ENCODE results near the gene GPHN. TPM values are rescaled to one million over a fixed set of nuclear protein-coding genes. Genes with fewer than 3 reads are reported as not detected.

Gene GPHN
- total RNA-seq, 1 donor from 2014 or later: 12.4 TPM

DNA sequence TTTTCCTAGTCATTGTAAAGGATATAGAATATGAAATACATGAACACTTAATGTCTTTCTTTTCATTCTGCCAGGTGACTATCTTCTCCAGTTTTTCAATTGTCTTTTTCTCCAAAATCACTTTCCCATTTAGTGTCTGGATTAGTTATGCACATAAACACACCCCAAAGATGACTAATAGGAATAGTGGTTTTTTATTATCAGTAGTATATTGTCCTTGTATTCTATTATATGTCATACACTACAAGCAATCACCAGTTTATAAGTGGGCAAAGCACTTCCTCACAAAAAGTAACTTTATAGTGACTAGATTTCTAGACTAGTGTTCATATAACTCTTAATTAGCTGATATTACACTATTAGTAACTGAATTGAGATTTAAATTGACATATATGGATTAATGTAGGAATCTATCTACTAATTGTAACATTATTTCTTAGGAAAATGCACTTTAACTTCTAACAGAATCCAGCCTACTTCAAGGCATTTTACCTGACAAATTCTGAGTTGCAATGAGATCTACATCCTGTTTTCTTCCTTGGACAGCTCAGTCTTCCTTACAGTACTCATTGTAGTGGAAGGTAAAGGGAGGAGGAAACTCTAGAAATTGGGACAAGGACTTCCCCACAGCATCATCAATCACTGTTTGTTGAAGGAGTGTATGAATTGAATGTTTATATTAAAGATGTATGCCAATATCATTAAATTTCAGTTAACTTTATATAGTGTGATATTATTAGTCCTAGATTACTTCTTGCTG is 495.2 kb downstream of the GPHN start:
- no peaks in the 10 kb centered on the region for H3K36me3 Mint-ChIP-seq (ENCODE audit: low read depth)
- no peak overlapping the region for H3K4me3 Mint-ChIP-seq (ENCODE audit: unreplicated experiment)
- TF ChIP-seq, protein P1, sequence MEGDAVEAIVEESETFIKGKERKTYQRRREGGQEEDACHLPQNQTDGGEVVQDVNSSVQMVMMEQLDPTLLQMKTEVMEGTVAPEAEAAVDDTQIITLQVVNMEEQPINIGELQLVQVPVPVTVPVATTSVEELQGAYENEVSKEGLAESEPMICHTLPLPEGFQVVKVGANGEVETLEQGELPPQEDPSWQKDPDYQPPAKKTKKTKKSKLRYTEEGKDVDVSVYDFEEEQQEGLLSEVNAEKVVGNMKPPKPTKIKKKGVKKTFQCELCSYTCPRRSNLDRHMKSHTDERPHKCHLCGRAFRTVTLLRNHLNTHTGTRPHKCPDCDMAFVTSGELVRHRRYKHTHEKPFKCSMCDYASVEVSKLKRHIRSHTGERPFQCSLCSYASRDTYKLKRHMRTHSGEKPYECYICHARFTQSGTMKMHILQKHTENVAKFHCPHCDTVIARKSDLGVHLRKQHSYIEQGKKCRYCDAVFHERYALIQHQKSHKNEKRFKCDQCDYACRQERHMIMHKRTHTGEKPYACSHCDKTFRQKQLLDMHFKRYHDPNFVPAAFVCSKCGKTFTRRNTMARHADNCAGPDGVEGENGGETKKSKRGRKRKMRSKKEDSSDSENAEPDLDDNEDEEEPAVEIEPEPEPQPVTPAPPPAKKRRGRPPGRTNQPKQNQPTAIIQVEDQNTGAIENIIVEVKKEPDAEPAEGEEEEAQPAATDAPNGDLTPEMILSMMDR (IDR thresholded peaks at IDR 0.05): no peak
- no peak overlapping the region for H3K27ac Mint-ChIP-seq (ENCODE audit: unreplicated experiment)
- H3K9me3 Mint-ChIP-seq (ENCODE audit: low read depth): no peaks in the 10 kb centered on the region
- no peak for DNase-seq (ENCODE audit: low spot score)
- H3K4me1 Mint-ChIP-seq (ENCODE audit: low read depth): peaks cover 9% of the 10 kb centered on the region
- H3K27me3 Mint-ChIP-seq (ENCODE audit: low read depth): no peaks in the 10 kb centered on the region

DNA sequence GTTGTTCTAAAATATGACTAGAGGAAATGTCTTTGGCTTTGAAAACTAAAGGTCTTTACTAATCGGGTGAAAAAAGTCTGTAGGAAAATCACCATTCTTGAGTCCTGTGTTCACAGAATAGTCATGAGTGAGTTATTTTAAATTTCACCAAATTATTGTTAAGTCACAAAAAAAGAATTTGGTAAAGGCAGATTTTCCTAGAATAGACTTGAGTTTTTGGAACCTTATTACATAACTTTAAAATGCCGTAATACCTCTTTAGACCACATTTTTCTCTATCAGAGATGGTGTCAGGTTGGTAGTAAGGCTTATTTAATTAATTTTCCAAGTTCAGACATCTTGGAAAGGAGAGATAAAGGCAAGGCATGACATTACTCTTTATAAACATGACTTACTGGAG is 496.6 kb downstream of the GPHN start:
- peaks cover 9% of the 10 kb centered on the region for H3K4me1 Mint-ChIP-seq (ENCODE audit: low read depth)
- H3K36me3 Mint-ChIP-seq (ENCODE audit: low read depth): no peaks in the 10 kb centered on the region
- no peak overlapping the region for H3K27ac Mint-ChIP-seq (ENCODE audit: unreplicated experiment)
- no peaks in the 10 kb centered on the region for H3K9me3 Mint-ChIP-seq (ENCODE audit: low read depth)
- TF ChIP-seq, protein P1 (IDR thresholded peaks at IDR 0.05): no peak
- no peak overlapping the region for H3K4me3 Mint-ChIP-seq (ENCODE audit: unreplicated experiment)
- no peak for DNase-seq (ENCODE audit: low spot score)
- H3K27me3 Mint-ChIP-seq (ENCODE audit: low read depth): no peaks in the 10 kb centered on the region

DNA sequence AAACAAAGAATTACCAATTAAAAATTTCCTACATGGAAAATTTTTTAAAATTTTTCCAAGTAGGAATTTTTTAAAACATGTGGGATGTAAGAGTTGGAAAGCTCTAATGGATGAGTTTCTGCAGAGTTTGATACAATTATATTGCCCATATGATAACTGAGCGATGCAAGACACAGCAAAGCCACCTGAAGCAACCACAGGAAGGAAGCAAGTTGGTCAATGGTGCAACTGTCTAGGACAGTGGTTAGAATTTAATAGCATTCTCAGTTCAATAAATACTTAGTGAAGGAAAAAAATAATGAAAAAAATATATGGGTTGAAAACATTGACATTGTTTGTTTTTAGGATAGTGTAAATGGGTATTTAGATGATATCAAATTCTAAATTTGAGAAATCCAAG is 502.7 kb downstream of the GPHN start:
- Mint-ChIP-seq H3K27ac (ENCODE audit: unreplicated experiment) (no peak overlapping the region), H3K4me3 (ENCODE audit: unreplicated experiment) (no peak overlapping the region), H3K27me3 (ENCODE audit: low read depth) (no peaks in the 10 kb centered on the region), H3K4me1 (ENCODE audit: low read depth) (peaks cover 9% of the 10 kb centered on the region), H3K36me3 (ENCODE audit: low read depth) (peaks cover 1% of the 10 kb centered on the region), H3K9me3 (ENCODE audit: low read depth) (no peaks in the 10 kb centered on the region)
- TF ChIP-seq, protein P1 (IDR thresholded peaks at IDR 0.05): no peak
- DNase-seq (ENCODE audit: low spot score): no peak

DNA sequence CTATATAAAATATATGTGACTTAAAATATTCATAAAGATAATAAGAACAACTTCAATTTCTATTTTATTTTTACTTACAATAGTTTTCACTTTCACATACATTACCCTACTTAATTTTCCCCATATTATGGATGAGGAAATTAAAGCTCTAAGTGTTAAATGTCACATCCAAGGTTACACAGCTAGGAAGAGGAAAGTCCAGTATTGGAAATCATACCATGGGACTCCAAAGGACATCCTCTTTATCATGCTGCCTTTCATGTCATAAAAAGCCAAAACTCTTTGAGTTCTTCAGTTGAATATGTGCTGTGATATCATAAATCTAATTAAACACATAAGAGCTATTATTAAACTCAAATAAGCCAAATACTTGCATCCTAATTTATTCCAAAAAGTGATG is 508.9 kb downstream of the GPHN start:
- Mint-ChIP-seq H3K4me3 (ENCODE audit: unreplicated experiment) (no peak overlapping the region), H3K27ac (ENCODE audit: unreplicated experiment) (no peak overlapping the region), H3K9me3 (ENCODE audit: low read depth) (no peaks in the 10 kb centered on the region), H3K4me1 (ENCODE audit: low read depth) (no peaks in the 10 kb centered on the region), H3K36me3 (ENCODE audit: low read depth) (peaks cover 1% of the 10 kb centered on the region), H3K27me3 (ENCODE audit: low read depth) (no peaks in the 10 kb centered on the region)
- no peak for DNase-seq (ENCODE audit: low spot score)
- TF ChIP-seq, protein P1 (IDR thresholded peaks at IDR 0.05): no peak

DNA sequence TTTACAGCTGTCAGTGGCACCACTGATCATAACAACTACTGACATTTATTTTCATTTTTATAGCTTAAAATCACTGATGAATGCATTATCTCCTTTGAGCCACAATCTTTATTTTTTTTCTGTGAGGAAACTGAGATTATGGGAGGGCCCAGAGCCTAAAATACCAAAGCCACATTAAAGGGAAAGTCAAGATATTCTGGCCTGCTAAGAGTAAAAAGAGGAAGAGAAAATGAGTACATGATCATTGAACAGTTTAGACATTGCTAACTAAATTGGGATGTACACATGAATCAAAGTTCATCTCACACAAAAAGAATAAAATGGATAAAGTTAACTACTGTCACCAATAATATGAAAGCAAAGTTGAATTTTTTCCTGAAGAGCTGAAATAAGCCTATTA is 510.8 kb downstream of the GPHN start:
- Mint-ChIP-seq H3K27ac (ENCODE audit: unreplicated experiment) (no peak overlapping the region), H3K36me3 (ENCODE audit: low read depth) (peaks cover 1% of the 10 kb centered on the region), H3K9me3 (ENCODE audit: low read depth) (no peaks in the 10 kb centered on the region), H3K4me1 (ENCODE audit: low read depth) (no peaks in the 10 kb centered on the region), H3K4me3 (ENCODE audit: unreplicated experiment) (no peak overlapping the region), H3K27me3 (ENCODE audit: low read depth) (no peaks in the 10 kb centered on the region)
- no peak for DNase-seq (ENCODE audit: low spot score)
- TF ChIP-seq, protein P1 (IDR thresholded peaks at IDR 0.05): no peak
